HG03442 (cell line): ENCODE data around the gene SERPINA1.
A peak's percentile ranks its signal among the peaks of the same experiment; 100 is the strongest.
"Not testable (repeated sequence)": the region's sequence is repeated elsewhere in the genome, so short reads cannot be mapped to it uniquely, and the experiment has no call there.

Source experiments
- ATAC-seq: cut with Tn5 transposase; IDR thresholded peaks from one replicate; pipeline ENCODE4 v1.9.1; 2021; ENCODE audit warnings: mild to moderate bottlenecking, moderate library complexity; ENCODE audit not compliant: unreplicated experiment

Gene SERPINA1

DNA sequence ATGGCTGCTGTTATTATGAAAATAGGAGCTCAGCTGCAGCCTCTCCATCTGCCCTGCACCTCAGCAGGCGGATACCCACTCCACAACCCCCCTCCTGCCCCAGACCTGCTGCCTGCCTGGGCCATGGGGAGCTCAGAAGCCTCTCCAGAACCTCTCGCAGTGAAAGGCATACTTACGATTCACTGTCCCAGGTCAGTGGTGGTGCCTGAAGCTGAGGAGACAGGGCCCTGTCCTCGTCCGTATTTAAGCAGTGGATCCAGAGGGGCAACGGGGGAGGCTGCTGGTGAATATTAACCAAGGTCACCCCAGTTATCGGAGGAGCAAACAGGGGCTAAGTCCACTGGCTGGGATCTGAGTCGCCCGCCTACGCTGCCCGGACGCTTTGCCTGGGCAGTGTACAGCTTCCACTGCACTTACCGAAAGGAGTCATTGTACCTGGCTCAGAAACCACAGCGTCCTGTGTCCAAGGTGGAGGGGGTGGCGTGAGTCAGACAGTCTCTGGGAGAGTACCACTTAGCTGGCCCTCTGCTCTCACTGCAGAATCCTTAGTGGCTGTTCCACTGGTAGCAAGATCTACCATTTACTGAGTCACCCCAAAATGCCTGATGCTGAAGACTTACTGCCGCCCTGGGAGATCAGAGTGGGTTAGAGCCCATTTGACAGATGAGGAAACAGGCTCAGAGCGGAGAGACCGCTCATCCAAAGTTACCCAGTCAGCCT, at the start of gene SERPINA1:
Gene SERPINA1 (minus strand): TSS at position 219 of the 720 bp plus-strand sequence. CDS start 5,365 bp downstream, outside the sequence.
- ATAC-seq, result no peak

- ATAC-seq, result no peak
These were observed 40.2 kb upstream of the SERPINA1 start for GRCh38 chr14:94428610-94429009.

DNA sequence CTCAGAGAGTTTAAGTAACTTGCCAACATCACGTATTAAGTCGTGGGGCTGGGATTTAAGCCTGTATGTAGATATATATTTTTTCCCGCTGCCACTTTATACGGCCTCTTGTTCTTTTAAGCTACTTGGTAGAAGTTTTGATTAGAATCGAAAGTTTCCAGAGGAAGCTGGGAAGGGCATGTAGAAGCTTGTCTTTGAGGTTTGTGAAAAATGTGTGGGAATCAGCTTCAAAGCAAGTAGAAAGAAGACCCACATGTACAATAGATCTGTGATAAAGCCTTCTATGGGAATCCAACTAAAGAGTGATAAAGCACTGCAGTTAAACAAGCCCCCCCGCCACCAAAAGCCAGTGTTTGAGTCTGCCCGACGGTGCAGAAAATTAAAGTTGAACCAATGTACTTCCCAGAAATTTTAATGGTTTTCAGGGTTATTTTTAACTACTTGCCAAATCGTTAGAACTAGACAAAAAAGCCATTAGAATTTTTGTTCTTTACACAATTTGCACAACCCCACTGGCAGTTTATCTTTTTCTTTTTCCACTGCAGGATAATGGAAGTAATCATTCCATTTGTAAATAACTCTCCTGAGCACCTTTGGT, 38.7 kb upstream of the SERPINA1 start:
- no peak for ATAC-seq

DNA sequence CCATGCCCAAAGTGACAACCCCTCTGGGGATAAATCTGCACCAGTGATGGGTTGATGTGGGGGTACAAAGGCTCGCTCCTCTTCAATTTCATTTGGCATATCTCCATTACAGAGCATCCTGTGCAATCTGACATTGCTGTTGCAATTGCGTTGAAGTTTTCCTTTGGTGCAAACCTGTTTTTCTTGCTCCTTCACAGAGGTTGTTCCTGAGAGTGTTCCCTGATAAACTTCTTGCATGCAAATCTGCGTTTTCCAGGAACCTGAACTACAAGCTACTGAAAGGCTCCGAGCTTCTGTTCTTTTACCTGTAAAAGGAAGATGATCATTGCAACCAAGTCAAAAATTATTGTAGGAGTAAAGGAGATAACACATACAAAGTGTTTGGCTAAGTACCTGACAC, 38.1 kb upstream of the SERPINA1 start:
- ATAC-seq, result no peak

DNA sequence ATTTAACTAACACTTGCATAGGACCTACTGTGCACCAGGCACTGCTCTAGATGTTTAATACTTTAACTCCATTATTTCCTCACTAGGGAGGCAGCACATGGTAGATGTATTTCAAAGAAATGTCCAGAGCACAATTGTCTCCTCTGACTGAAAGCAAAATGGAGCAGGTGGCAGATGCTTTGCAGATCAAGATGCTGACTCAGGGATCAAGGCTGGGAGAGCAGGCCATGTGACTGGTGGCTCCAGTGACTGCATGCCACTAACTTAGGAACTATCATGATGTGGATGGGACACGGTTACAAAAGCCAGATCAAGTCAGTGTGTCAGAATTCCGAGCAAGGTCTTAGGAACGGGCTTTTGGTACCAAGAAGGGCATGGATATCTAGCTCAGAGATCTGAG, 36.0 kb upstream of the SERPINA1 start:
- no peak for ATAC-seq

DNA sequence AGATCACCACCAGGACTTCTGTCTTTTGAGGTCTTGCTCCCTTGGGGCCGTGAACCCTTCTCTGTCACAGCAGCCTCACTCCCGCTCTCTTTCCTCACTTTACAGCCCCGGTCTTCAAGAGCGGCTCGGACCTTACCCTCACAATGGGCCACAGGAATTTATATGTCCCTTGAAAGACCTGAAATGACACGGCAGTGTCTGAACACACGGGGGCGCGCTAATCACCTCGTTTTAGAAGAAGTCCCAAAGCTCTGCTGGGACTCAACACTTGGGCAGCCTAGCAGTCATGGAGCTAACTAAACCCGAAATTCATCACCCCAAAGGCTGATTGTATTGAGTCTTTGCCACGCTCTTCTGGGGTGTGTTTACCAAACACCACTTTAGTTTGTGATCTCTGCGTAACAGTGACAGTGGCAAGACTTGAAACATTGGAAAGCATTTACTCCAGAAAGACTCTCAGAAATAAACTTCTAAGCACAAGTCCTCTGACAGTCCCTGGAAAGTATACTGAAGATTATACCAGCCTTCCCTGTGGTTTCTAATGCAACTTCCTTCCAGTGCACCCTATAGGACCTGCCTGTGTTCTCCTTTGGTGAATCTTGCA, 35.2 kb upstream of the SERPINA1 start:
- ATAC-seq, result peak; percentile 63

- ATAC-seq, result no peak
These were observed 32.9 kb upstream of the SERPINA1 start for GRCh38 chr14:94421316-94421715.

GRCh38 chr14:94417497-94418205, 29.2 kb upstream of the SERPINA1 start:
- ATAC-seq, result not testable (repeated sequence)

GRCh38 chr14:94412671-94413638, 24.6 kb upstream of the SERPINA1 start:
- ATAC-seq, result no peak

DNA sequence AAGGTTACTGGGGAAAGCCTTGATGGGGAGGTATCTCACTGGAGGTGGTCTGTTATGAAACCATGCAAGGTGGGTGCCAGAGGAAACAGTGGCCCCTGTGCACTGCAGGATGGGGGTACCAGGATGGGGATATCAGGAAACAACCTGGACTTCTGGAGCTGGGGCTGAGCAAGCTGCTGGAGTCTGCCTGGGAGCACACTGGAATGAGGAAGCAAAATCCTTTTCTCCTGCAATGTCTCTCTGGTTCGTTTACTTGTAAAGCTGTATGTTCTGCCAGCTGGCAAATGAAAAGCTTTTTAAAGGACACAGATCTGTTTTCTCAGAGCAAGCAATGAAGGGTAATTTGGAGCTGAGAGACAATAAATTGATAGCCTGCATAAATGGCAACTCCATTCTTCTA, 23.2 kb upstream of the SERPINA1 start:
- ATAC-seq, result no peak

- not testable (repeated sequence) for ATAC-seq
These were observed 21.0 kb upstream of the SERPINA1 start for GRCh38 chr14:94409430-94409829.

- no peak for ATAC-seq
These were observed 20.2 kb upstream of the SERPINA1 start for GRCh38 chr14:94408546-94409095.

- no peak for ATAC-seq
These were observed 19.5 kb upstream of the SERPINA1 start for GRCh38 chr14:94407906-94408305.

- ATAC-seq, result no peak
These were observed 18.5 kb upstream of the SERPINA1 start for GRCh38 chr14:94406910-94407309.

DNA sequence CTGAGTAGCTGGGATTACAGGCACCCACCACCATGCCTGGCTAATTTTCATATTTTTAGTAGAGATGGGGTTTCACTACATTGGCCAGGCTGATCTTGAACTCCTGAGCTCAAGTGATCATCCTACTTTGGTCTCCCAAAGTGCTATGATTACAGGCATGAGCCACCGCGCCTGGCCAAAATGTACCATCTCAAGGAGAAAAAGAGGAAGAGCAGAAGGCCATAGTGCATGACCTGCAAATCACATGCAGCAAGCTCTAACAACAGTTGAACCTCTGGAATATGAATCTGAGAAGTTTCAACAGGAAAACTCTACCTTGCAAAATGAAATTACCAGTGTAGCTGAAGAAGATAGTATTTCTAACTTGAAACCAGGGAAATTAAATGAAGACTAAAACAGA, 17.1 kb upstream of the SERPINA1 start:
- no peak for ATAC-seq

GRCh38 chr14:94404561-94404960, 16.2 kb upstream of the SERPINA1 start:
- ATAC-seq, result no peak

DNA sequence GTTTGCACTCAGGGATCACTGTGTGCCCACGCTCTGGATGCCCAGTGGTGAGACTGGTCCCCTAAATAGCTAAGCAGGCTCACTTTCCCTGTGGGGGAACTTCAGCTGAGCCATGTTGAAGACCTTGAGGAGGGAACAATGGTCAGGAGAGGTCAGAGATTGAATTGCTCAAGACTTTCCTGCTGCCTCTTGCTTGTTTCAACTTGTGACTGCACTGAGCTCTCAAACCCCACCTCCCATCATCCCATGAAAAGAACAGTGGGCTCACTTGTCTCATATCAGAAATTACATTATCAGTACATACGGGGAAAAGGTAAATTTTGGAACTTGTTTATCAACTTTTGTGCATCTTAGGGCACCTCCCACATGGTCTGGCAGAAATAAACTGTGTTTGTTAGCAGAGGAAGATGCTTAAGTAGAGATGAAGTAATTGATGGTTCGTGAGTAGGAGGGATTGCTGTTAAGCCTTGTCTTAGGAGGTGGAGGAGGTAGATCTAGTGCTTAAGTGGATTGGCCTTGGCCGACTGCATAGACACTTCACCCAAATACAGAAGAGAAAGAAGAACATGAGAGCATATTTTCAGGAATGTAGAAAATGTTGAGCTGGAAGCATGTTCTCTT, 15.0 kb upstream of the SERPINA1 start:
- ATAC-seq, result no peak

GRCh38 chr14:94401083-94401482, 12.7 kb upstream of the SERPINA1 start:
- ATAC-seq, result no peak

DNA sequence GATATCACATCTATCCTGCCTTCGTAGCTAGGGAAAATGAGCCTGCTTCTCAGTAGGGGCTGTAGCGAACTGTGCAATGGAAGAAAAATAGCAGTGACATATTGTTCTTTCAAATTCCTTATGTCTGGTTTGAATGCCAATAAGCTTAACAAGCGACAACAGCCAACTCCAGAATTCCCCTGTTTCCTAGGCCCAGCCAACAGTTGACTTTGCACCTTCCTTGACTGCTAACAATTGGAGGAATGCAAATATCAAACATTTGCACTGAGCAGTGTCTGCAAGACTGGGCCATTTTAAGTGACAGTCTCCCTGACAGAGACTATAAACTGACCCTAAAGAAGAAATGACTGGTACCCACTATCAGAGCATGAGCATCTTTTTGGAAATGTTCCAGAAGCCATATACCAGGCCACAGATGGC, 12.0 kb upstream of the SERPINA1 start:
- ATAC-seq, result no peak

DNA sequence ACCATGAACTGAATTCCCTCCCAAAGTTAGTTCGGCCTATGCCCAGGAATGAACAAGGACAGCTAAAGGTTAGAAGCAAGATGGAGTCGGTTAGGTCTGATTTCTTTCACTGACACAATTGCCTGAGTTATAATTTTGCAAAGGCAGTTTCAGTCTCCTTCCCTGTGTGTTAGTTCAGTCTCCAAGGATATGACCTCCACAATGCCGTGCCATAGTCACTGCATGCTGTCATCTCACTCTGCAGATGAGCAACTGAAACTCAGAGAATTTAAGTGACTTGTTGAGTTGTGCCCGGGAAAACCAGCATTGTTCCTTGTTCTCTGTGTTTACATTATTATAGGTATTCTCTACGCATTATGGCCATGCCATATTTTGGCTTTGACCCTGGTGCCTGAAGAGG, 10.1 kb upstream of the SERPINA1 start:
- no peak for ATAC-seq
